SH-SY5Y (cell line): ENCODE results near the gene KCNQ5.

Experiments used
- GATA2 ChIP-seq: IDR thresholded peaks from 2 replicates; pipeline ENCODE4 v1.6.1; 2011; ENCODE audit warnings: mild to moderate bottlenecking, low read depth, low read length
- GATA3 ChIP-seq: IDR thresholded peaks from 2 replicates; pipeline ENCODE4 v1.6.1; 2011; ENCODE audit warnings: low read depth, mild to moderate bottlenecking, low read length, moderate library complexity

DNA sequence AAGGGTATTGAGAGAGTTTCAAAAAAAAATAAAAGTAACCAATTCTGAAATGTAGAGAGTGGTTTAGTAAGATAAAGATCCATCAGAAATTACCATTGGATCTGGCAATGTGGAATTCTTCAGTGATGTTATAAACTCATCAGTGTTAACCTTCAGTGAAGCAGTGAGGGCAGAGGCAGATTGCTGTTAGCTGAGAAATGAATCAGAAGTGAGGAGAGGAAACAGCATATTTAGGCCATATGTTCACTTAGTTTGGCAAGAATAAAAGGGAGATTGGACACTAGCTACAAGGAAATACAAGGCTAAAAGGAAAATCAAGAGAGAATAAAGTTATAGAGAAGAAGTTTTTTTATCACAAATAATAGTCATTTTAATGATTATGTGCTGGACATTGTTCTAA, 9.6 kb downstream of the KCNQ5 start:
- TF ChIP-seq GATA2, result no peak
- no peak for TF ChIP-seq GATA3
